Measurements from ENCODE around the gene TSKU.

The TSKU gene

GRCh38 chr11:76771446-76772099, 11.6 kb upstream of the TSKU start:
- no peak for DNase-seq

- no peak for DNase-seq
These were observed 10.9 kb upstream of the TSKU start for GRCh38 chr11:76772100-76772782.

DNA sequence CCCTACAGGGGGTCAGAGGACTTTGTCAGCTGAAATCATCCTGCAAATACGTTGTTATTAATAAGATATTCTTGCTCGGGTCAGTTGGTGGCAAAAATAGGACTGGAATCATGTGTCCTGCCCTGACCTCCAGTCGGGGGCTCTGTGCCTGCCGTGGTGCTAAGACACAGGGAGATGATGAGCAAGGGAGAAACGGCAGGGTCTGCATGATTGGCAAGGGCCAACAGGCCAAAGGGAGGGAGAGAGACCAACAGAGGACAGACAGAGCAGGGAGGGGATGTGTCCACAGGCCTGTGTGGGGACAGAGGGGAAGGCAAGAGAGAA, 10.4 kb upstream of the TSKU start:
- DNase-seq: no peak

- DNase-seq: no peak
These were observed 9.2 kb upstream of the TSKU start for GRCh38 chr11:76773921-76774361.

- DNase-seq: no peak
These were observed 6.7 kb upstream of the TSKU start for GRCh38 chr11:76776472-76776871.

DNA sequence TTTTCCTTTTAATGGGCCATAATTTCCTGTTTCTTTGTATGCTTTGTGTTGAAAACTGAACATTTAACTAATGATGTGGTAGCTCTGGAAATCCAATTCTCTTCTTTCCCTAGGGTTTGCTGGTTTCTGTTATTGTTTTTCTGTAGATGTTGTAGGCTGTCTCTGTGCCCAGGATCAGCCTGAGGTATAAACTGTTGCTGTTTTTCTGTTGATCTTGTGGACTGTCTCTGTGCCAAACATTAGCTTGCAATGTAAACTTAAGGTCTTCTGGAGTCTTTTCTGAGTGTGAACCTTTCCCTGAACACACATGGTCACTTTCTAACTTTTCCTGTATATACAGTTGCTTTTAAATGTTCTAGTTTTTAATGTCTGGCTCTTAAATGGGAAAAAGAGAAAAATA, 5.9 kb upstream of the TSKU start:
- DNase-seq: no peak

- no peak for DNase-seq
These were observed 5.3 kb upstream of the TSKU start for GRCh38 chr11:76777876-76778275.

GRCh38 chr11:76778874-76779273, 4.3 kb upstream of the TSKU start:
- DNase-seq: no peak

GRCh38 chr11:76781046-76781801, 1.9 kb upstream of the TSKU start:
- DNase-seq: no peak

DNA sequence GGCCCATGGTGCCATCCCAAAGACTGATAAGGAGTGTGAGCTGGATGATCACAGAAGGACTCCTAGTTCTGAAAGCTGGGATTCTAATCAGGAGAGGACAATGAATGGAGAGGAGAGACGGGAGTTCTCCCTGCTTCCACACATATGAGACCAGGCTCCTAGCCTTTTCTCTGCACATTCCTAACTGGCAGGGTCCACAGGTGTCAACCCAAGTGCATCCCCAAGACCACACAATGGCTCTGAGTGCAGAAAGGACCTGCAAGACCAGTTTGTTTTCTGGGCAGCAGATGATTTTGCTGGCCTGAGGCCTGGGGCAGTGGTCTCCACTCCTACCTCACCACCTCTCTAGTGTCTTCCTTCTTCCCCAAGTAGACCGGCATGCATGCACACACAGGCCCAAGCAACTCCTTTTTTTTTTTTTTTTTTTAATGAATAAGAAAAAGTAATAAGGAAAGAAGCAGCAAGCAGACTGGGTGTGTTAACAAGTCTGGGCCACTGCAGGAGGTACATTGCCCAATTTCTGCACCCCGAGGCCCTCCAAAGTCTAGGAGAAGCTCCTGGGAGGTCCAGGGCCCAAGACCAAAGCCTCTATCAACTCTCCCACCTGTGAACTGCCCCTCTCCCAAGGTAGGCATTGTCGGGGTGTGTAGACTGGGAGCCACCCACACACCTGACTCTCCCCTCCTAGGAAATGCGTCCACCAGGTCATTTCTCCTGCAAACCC, 1.2 kb upstream of the TSKU start:
- peak in 1 of 2 experiments; percentile 24 for DNase-seq

GRCh38 chr11:76782531-76783293, 444 bp upstream of the TSKU start:
- DNase-seq: peak; percentile 94 to 97

GRCh38 chr11:76783896-76784813, 999 bp downstream of the TSKU start:
- peak; percentile 36 to 75 for DNase-seq

GRCh38 chr11:76785513-76785912, 2.4 kb downstream of the TSKU start:
- peak in 1 of 2 experiments; percentile 41 for DNase-seq

GRCh38 chr11:76786016-76786415, 2.9 kb downstream of the TSKU start:
- DNase-seq: no peak

DNA sequence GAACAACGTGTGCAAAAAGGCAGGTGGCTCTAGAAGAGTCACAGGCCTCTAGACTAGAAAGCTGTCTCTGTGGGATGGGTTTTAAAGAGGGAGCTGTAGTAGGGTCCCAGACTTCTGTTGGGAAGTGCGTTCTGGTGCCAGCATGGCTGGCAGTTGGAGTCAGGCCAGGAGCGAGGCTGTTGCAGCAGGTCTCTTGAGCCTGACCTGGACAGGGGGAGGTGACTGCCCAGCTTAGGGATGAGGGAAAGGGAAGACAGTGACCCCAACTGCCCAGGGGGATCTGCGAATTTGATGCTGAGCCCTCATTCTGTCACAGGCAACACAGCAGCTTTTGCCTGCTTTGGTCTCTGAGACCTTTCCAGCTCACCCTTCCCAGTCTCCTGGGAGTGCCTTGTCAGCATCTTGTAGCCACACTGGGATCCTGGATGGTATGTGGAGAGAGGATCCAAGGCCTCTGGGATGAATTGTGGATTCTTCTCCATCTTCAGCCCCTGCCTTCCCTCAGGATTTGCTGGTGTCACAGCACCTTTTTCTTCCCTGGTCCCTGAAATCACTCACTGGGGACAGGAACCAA, 3.4 kb downstream of the TSKU start:
- no peak for DNase-seq

GRCh38 chr11:76787271-76787670, 4.1 kb downstream of the TSKU start:
- no peak for DNase-seq

- no peak for DNase-seq
These were observed 4.9 kb downstream of the TSKU start for GRCh38 chr11:76787911-76788596.

- no peak for DNase-seq
These were observed 5.7 kb downstream of the TSKU start for GRCh38 chr11:76788661-76789442.

GRCh38 chr11:76789443-76789719, 6.2 kb downstream of the TSKU start:
- DNase-seq: no peak

GRCh38 chr11:76790251-76790650, 7.1 kb downstream of the TSKU start:
- DNase-seq: no peak
